HuH-7.5 (cell line): ENCODE measurements around the gene CMTR2.

Experiments used
- DNase-seq: peaks from one replicate; pipeline ENCODE4 v3.0.0; 2011; ENCODE audit warnings: low spot score

The CMTR2 gene

DNA sequence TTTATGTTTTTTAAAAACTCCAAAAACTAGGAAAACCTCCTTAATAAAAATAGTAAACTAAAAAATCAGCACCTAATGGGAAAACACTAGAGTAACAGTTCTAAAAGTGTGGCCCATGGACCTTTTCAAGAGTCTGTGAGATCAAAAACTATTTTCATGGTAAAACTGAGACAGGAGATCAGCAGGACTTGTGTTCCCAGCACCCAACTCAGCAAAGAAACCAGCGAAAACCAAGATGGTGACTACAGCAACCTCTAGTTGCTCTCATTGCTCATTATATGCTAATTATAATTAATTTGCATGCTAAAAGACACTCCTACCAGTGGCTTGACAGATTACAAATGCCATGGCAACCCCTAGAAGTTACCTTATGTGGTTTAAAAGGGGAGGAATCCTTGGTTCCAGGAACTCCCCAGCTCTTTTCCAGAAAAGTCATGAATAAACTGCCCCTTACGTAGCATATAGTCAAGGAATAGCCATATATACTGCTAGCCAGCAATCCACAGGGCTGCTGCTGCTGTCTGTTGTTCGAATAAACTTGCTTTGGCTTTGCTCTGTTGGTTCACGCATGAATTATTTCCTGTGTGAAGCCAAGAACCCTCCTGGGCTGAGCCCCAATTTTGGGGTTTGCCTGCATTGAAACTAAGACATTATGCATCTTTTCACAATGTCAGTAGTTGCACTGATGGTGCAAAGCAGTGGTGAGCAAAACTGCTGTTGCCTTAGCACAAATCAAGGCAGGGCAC, 12.4 kb downstream of the CMTR2 start:
- no peak for DNase-seq

DNA sequence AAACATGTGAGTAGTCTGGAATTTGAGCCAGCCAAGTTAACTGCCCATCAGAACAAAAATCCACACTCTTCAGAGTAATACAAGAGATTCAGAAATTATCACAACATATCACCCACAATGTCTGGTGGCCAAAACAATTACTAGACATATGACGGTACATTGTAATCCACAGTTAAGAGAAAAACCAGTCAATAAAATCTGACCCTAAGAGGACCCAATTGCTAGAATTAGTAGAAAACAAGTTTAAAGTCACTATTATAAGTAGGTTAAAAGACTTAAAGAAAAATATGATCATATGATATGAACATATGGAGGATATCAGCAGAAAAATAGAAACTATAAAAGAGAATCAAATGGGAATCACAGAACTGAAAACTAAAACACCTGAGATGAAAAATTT, 15.8 kb downstream of the CMTR2 start:
- DNase-seq, result no peak

DNA sequence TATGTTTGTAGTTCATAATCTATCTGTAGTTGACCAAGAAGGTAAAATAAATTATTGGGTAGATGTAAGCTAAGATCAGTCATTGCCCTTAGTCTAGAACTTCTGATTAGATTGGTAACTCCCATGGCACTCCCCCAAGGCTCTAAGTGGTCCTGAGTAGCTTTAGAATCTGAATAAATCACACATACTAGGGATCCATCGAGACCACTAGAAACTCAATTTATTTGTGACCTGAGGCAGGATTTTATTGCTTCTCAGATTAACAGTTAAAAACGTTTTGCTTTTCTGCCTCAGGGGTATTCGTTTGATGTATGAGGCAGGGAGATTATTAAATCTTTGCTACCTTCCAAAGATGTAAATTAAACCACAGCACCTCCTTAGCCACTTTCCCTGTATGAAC, 24.9 kb downstream of the CMTR2 start:
- no peak for DNase-seq

DNA sequence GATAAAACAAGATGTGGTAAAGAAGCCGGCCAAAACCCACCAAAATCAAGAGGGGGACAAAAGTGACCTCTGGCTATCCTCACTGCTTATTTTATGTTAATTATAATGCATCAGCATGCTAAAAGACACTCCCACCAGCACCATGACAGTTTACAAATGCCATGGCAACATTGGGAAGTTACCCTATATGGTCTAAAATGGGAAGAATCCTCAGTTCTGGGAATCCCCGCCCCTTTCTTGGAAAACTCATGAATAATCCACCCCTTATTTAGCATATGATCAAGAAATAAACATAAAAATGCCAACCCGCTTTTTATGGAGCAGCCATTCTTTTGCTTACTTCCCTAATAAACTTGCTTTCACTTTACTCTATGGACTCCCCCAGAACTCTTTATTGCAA, 25.6 kb downstream of the CMTR2 start:
- no peak for DNase-seq

DNA sequence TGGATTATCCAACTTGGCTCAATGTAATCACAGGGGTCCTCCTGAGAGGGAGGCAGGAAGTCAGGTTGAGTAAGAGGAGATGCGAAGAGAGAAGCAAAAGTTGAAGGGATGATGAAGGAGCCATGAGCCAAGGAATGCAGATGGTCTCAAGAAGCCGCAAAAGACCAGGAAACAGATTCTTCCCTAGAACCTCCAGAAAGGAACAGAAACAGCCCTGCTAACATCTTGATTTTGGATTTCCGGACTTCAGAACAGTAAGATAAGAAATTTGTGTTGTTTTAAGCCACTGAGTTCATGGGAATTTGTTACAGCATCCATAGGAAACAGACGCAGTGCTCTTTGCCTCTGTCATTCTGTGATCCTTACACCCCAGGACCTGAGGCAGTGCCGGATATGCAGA, 26.8 kb downstream of the CMTR2 start:
- DNase-seq, result no peak

DNA sequence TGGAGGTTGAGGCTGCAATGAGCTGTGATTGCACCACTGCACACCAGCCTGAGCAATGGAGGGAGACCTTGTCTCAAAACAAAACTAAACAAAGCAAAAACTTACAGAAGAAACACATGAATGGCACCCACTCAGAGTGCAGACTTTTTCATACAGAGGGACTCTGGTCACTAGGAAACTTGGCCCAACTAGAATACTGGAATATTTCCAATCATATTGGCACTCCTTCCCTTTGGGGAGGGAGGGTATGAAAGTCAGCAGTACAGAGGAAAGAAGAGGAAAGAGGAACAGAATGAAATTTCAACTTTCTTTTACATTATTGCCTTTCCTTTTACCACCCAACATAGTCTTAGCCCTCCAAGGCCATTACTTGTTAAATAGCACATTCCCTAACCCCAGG, 28.2 kb downstream of the CMTR2 start:
- DNase-seq, result no peak

DNA sequence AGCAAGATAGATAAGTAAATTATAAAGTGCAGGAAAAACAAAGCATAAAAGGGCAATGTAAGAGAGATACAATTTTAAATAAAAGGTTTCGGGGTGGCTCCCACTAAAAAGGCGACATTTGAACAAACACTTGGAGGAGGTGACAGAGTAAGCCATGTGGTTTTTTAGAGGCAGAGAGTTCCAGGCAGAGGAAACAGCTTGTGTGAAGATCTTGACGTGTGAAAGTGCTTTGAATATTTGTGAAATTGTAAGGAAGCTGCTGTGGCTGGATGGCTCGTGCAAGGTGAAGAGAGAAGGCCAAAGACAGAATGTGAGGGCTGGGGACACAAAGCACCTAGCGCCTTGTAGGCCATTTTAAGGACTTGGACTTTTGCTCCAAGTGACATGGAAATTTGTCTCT, 30.1 kb downstream of the CMTR2 start:
- no peak for DNase-seq

DNA sequence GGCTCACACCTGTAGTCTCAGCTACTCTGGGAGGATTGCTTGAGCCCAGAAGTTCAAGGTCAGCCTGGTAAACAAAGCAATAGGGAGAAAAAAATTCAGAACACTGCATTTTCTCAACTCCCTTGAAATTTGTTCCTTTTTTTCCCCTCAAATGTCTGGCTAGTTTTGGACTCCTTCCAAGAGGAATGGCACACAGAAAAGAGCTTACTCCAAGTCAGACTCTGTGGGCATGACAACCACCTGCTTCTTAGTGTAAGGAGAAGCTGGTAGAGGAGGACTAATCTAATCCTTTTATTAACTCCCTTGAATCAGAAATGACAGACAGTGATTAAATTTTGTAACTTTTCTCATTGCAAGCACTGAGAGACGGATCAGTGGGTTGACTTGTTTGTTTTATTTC, 30.8 kb downstream of the CMTR2 start:
- no peak for DNase-seq

DNA sequence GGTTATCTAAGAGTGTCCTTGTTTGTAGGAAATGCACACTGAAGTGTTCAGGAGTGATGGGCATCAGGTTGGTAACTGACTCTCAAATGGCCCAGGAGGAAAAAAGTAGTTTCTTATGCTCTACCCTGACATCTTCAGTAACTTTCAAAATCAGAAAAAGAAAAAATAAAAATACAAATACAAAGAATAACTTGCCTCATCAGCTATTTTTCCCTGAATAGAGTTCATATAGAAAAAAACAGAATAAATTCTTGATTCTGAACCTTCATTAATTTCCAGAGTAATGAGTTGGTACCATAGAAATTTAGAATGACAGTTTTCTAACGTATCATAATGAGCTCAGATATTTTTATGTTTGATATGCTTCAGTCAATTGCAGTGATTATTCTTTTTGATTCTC, 31.4 kb downstream of the CMTR2 start:
- DNase-seq, result no peak

DNA sequence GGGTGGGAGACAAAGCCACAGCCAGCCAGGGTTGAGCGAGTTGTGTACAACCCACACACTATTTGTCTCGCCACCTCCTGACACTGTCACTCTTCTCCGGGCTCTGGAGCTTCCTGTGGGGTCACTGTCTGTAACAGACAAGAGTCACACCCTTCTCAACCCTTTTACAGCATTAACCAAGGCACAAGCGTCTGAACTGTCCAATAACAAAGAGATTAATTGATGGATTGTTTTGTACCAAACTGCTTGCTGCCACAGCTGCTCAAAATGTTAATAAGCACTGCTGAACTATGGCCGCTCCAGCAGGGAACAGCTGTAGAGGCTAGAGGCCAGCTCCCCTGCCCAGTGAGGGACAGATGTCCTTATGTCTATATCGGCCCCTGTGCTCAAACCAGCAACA, 33.5 kb downstream of the CMTR2 start:
- no peak for DNase-seq

DNA sequence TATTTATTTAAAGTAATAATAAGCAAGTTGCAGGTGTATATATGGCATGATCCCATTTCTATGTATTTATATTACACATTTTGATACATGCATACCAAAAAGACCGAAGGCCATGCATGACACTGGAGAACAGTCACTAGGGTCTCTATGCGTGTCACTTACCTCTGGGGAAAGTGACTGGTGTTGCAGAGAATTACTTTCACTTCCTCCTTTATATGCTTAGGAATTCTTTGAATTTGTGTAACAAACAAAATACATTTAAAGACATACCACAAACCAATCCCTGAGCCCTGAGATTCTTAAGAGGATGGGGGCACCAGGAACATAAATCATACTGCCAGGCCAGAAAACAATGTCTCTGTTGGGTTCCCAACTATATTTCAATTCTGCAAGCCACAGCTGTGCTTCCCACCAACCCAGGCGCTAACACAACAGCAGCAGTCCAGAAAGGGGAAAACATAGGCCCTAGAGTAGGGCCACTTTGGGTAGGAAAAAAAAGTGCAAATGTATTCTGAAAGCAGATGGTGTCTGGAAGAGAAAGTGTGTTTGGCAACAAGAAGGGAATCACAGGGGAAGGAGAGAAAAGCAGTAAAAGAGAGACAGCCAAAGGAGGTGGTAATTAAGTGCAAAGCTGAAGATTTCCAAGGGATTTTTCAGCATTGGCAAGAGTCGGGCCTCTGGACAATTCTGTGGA, 34.2 kb downstream of the CMTR2 start:
- no peak for DNase-seq

DNA sequence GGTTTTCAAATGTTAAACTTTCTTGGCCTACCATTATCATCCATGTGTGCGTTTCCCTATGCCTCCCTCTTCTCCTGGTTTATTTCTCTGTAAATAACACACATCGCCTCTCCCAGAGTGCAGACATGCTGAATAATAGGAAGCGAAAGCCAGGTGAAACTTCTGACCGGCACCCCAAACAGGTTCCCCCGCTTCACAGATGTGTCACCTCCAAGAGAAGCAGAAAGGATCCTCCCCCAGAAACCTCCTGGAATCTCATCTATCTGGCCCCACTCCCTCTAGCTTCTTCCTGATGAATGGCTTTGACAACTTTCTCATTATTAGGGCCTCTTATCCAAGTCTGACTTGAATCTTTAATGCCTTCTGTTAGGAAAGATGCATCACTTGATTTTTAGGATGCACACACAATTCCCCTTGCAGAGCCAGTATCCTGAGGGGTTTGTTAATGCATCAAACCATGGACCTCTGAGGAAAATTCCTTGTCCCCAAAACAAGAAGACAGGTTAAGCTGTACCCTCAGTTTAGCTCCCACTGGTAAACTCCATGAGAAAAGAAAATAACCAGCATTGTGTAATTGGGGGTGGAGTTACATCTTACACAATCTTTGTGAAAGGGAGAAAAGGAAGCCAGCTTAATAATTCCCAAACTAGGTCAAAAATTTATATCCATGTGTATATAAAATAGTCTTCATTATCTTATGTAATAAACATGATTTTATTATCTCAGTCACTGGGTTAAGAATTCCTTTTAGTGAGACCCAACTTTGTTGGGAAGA, 38.6 kb downstream of the CMTR2 start:
- no peak for DNase-seq

DNA sequence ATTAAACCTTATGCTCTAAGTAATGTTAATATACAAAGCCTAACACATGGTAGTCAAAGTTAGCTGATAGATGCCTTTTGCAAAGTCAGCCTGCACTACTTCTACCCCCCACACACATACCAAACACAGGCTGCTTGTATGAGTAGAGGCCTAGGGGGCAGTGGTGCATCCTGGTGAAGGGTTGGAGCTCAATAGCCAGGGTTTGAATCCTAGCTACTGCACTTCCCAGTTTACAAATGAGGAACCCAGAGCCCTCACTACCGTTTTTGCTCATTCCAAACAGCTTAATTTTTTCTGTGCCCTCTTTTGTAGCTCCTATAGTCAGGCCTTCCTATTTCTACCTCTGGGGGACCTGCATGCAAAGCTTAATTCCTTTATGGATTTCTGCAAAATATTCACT, 39.8 kb downstream of the CMTR2 start:
- no peak for DNase-seq

DNA sequence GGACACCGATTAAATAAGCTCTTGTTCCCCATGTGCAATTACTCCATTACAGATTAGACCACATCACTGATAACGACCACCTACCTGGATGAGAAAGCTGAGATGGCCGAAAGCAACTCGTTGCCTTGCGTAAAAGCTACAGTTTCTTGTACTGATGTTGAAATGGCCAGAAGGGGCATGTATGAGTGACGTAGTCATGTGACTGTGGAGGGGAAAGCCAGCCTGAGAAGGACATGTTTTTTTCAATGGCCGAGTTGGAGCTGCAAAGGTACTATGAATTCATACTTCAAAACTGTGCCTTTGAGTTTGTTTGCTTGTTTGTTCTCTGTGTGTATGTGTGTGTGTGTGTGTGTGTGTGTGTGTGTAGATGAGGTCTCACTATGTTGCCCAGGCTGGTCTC, 41.7 kb downstream of the CMTR2 start:
- no peak for DNase-seq

DNA sequence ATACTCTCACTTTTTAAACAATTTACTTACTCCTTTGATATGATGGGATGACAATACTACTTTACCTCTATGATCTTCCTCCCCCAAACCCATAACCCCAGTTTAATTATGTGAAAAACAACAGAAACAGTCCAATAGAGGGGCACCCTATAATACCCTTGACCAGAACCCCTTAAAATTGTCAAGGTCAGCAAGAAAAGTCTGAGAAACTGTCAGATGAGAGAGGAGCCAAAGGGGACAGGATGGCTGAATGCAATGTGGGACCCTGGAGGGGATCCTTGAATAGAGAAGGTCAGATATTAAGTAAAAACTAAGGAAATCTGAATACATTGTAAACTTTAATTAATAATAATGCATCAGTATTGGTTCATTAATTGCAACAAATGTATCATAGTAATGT, 42.9 kb downstream of the CMTR2 start:
- no peak for DNase-seq

DNA sequence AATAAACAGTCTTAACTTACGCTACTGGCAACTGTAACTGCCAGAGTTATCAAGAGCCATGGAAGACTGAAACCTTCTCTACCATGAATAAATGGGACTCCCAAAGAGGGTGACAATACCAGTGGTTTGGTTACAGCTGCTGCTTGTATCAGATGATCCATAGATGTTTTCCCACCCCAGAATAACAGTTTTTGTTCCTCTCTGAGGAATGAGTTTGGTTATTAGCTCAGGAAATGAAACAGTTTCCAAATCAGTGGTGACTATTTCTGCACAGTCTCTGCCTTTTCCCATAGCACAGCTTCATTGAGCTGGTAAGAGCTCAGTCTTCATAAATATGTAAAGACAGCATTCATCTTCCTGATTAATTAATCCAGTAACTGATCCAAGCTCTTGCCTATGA, 44.7 kb downstream of the CMTR2 start:
- DNase-seq, result no peak

DNA sequence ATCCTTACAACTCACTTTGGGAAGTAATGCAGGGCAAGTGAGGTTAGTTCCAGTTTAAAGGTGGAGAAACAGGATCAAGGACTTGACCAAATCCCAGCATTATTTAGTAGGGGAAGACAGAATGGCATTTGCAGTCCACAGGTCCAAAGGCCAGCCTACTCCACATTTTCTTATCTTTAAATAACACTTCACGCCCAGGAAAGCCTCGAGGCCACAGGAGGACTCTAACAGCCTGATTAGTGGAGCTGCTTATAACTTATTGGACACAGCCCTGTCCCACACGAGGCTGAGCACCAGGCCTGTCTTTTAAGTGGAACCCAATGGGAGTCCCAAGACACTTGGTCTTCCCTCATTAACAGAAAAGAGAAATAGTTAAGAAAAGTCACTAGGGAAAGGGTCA, 46.6 kb downstream of the CMTR2 start:
- no peak for DNase-seq

DNA sequence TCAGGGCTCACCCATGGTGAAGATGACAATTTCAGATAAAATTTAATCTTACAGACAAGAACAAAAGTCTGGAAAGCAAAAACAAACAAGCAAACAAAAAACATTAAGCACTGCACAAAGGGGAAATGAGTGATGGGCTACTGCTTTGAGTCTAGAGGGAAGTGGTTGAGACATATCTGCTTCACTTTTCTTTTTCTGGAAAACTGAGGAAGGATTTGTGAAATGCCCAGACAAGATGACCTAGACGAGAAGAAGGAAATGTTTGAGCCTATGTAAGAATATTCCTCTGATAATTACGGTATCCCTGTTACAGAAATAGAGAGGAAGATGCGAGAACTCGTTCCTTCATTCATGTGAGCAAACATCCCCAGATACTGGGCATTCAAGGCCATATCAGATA, 47.2 kb downstream of the CMTR2 start:
- DNase-seq, result no peak
